Endothelial cell of umbilical vein (primary cell): Measurements from ENCODE around the gene CIDEB.

ENCODE experiments used
- EZH2 ChIP-seq: IDR thresholded peaks from 2 replicates; pipeline ENCODE4 v1.6.1; 2012; ENCODE audit warnings: borderline replicate concordance, low read depth, mild to moderate bottlenecking, moderate library complexity, low read length, inconsistent platforms; ENCODE audit not compliant: severe bottlenecking
- TF ChIP-seq, protein P1 (sequence below): IDR thresholded peaks from 2 replicates; pipeline ENCODE4 v1.6.1; 2011; ENCODE audit not compliant: insufficient read depth, insufficient read length

DNA sequence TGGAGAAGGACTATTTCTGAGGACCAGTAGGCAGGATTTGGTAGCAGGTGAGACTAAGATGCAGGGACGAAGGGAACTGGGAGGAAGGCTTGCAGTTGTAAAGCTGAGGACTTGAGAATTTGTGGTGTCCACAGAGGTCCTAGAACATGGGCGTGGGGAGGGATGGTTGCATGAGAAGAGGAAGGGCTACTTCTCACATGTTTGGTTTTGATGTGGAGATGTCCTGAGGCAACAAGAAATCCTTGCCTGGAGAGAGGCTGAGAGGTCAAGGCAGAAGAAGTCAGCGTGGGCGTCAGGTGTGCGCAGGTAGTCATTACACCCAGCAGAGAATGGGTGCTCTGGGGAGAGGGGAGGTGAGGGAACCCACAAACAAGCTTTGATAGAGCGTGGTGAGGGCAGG, 30.7 kb downstream of the CIDEB start:
- no peak for TF ChIP-seq EZH2
- TF ChIP-seq, protein P1, sequence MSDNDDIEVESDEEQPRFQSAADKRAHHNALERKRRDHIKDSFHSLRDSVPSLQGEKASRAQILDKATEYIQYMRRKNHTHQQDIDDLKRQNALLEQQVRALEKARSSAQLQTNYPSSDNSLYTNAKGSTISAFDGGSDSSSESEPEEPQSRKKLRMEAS = no peak
